Progenitor cell of endocrine pancreas (in vitro differentiated cells): ENCODE measurements around the gene PAMR1. TPM values are rescaled to one million over a fixed set of nuclear protein-coding genes. Genes with fewer than 3 reads are reported as not detected.

Experiments
- DNase-seq: peaks from one replicate; pipeline ENCODE4 v3.0.0; 2021; ENCODE audit warnings: low spot score; ENCODE audit not compliant: unreplicated experiment
- H3K27ac Mint-ChIP-seq: 2 replicates; pipeline ENCODE4 v1.8.0; 2021; ENCODE audit warnings: mild to moderate bottlenecking, moderate library complexity, mixed read lengths
- H3K27me3 Mint-ChIP-seq: 2 replicates; pipeline ENCODE4 v1.8.0; 2021; ENCODE audit warnings: mixed read lengths
- H3K36me3 Mint-ChIP-seq: 2 replicates; pipeline ENCODE4 v1.8.0; 2022; ENCODE audit warnings: mixed read lengths; ENCODE audit not compliant: insufficient read depth
- H3K4me1 Mint-ChIP-seq: 2 replicates; pipeline ENCODE4 v1.8.0; 2021; ENCODE audit warnings: low read depth, mixed read lengths
- H3K4me3 Mint-ChIP-seq: 2 replicates; pipeline ENCODE4 v1.8.0; 2021; ENCODE audit warnings: low read depth, mild to moderate bottlenecking, moderate library complexity, mixed read lengths
- H3K9me3 Mint-ChIP-seq: 2 replicates; pipeline ENCODE4 v1.8.0; 2021; ENCODE audit warnings: low read depth, mixed read lengths
- total RNA-seq: library from RNA; stranded (reverse); gene quantifications from 2 replicates; pipeline ENCODE4 v1.2.1, GENCODE V29; 2021
- TF ChIP-seq, protein P1 (sequence below): fragments of 200-600 bp; sonication (generic); IDR thresholded peaks from one replicate; pipeline ENCODE4 v1.5.0; 2021; ENCODE audit warnings: antibody characterized with exemption, mild to moderate bottlenecking; ENCODE audit not compliant: unreplicated experiment

Gene PAMR1
- total RNA-seq, 1 donor from 2014 or later = 0.38 TPM

GRCh38 chr11:35566181-35566580 is 40.8 kb upstream of the PAMR1 start:
- TF ChIP-seq, protein P1, sequence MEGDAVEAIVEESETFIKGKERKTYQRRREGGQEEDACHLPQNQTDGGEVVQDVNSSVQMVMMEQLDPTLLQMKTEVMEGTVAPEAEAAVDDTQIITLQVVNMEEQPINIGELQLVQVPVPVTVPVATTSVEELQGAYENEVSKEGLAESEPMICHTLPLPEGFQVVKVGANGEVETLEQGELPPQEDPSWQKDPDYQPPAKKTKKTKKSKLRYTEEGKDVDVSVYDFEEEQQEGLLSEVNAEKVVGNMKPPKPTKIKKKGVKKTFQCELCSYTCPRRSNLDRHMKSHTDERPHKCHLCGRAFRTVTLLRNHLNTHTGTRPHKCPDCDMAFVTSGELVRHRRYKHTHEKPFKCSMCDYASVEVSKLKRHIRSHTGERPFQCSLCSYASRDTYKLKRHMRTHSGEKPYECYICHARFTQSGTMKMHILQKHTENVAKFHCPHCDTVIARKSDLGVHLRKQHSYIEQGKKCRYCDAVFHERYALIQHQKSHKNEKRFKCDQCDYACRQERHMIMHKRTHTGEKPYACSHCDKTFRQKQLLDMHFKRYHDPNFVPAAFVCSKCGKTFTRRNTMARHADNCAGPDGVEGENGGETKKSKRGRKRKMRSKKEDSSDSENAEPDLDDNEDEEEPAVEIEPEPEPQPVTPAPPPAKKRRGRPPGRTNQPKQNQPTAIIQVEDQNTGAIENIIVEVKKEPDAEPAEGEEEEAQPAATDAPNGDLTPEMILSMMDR = no peak
- Mint-ChIP-seq H3K36me3 (no peaks in the 10 kb centered on the region), H3K27me3 (peaks cover 6% of the 10 kb centered on the region), H3K4me3 (no peak overlapping the region), H3K27ac (no peak overlapping the region), H3K4me1 (no peaks in the 10 kb centered on the region), H3K9me3 (peaks cover 7% of the 10 kb centered on the region)
- no peak for DNase-seq

DNA sequence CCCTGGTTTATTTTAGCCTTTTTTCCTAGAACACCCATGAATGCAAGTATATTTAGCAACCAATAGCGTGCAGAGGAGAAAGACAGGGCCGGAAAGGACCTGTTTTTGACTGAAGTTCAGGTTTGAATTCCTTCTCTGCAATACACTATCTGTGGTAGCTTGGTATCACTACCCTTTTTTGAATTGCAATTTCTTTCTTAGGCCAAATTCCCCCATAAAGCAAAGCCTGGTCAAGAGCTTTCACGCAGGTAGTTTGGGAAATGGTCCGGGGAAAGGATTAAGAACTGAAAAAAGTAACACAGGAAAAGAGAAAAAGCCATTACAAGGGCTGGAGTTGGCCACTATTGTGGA is 38.8 kb upstream of the PAMR1 start:
- no peak for DNase-seq
- Mint-ChIP-seq H3K36me3 (no peaks in the 10 kb centered on the region), H3K27me3 (peaks cover 11% of the 10 kb centered on the region), H3K4me3 (no peak overlapping the region), H3K27ac (no peak overlapping the region), H3K4me1 (no peaks in the 10 kb centered on the region), H3K9me3 (no peaks in the 10 kb centered on the region)
- TF ChIP-seq, protein P1 = no peak

- Mint-ChIP-seq H3K4me1 (no peaks in the 10 kb centered on the region), H3K9me3 (no peaks in the 10 kb centered on the region), H3K27me3 (peaks cover 12% of the 10 kb centered on the region), H3K27ac (no peak overlapping the region), H3K4me3 (no peak overlapping the region), H3K36me3 (no peaks in the 10 kb centered on the region)
- TF ChIP-seq, protein P1 = no peak
- no peak for DNase-seq
These were observed 38.2 kb upstream of the PAMR1 start for GRCh38 chr11:35563484-35564244.

- Mint-ChIP-seq H3K9me3 (no peaks in the 10 kb centered on the region), H3K4me1 (no peaks in the 10 kb centered on the region), H3K4me3 (no peak overlapping the region), H3K27ac (no peak overlapping the region), H3K27me3 (peaks cover 7% of the 10 kb centered on the region), H3K36me3 (no peaks in the 10 kb centered on the region)
- no peak for DNase-seq
- TF ChIP-seq, protein P1 = no peak
These were observed 34.5 kb upstream of the PAMR1 start for GRCh38 chr11:35559949-35560348.

DNA sequence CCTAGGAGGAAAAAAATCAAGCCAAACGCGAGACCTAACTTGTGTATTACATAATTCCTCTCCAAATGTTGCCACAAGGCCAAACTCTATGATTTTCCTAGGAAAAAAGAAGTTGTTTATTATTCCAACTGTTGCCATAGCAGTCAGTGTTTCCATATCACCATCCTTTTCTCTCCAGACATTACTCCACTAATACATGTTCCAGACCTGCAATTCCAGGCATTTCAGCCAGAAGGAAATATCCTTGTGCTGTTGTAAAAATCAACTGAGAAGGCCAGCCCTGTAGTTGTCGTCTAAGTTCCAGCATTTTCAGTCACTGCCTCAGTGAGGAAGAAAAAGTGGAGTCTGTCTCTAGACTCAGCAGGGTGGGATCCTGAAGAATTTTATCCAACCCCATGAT is 33.1 kb upstream of the PAMR1 start:
- H3K36me3 Mint-ChIP-seq = no peaks in the 10 kb centered on the region
- no peak overlapping the region for H3K4me3 Mint-ChIP-seq
- peaks cover 7% of the 10 kb centered on the region for H3K27me3 Mint-ChIP-seq
- TF ChIP-seq, protein P1 = no peak
- no peaks in the 10 kb centered on the region for H3K9me3 Mint-ChIP-seq
- no peak overlapping the region for H3K27ac Mint-ChIP-seq
- no peak for DNase-seq
- no peaks in the 10 kb centered on the region for H3K4me1 Mint-ChIP-seq
